ENCODE data around the gene YBX1. TPM values are rescaled to one million over a fixed set of nuclear protein-coding genes. Genes with fewer than 3 reads are reported as not detected.

The YBX1 gene
- total and polyA plus RNA-seq, 2 of the 13 experiments (the other 11 are each of a cell fraction or from before 2014, with no cell fraction given), result 339 to 628 TPM

GRCh38 chr1:42747125-42747524 lies 64.9 kb downstream of the YBX1 start (continued):
- 0 out of 2 replicates have a peak, but pooled peaks have one; percentile 23 for TF ChIP-seq ZSCAN31 (CRISPR knock-in tag; IDR thresholded peaks at IDR 0.05; ENCODE audit: low read depth)
- TF ChIP-seq ZBTB33 (CRISPR knock-in tag; IDR thresholded peaks at IDR 0.05), result peak; percentile 70
- no peak for TF ChIP-seq ZNF230 (CRISPR knock-in tag; IDR thresholded peaks at IDR 0.05)
- no peak for TF ChIP-seq TSC22D2 (CRISPR knock-in tag; IDR thresholded peaks at IDR 0.05; ENCODE audit: borderline replicate concordance)
- TF ChIP-seq ZNF530 (CRISPR knock-in tag; IDR thresholded peaks at IDR 0.05; ENCODE audit: low read depth), result no peak
- TF ChIP-seq ZNF709 (CRISPR knock-in tag; IDR thresholded peaks at IDR 0.05), result no peak
- no peak for TF ChIP-seq ZNF260 (CRISPR knock-in tag; IDR thresholded peaks at IDR 0.05; ENCODE audit: borderline replicate concordance, low read depth)
- TF ChIP-seq, protein P1, sequence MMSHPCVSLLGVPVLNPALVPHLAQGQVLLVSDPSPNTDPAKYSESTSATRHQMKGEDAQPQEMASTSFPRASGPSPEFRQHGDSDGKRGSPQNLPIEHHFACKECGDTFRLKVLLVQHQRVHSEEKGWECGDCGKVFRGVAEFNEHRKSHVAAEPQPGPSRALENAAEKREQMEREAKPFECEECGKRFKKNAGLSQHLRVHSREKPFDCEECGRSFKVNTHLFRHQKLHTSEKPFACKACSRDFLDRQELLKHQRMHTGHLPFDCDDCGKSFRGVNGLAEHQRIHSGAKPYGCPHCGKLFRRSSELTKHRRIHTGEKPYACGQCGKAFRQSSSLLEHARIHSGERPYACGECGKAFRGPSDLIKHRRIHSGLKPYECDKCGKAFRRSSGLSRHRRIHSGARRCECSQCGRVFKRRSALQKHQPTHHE (CRISPR knock-in tag; IDR thresholded peaks at IDR 0.05; ENCODE audit: borderline replicate concordance), result no peak
- no peak for TF ChIP-seq PCBP2 (optimal IDR thresholded peaks at IDR 0.05; ENCODE audit: low read depth, low read length, poor library complexity, severe bottlenecking)
- no peak for TF ChIP-seq SKIL (CRISPR knock-in tag; IDR thresholded peaks at IDR 0.05; ENCODE audit: borderline replicate concordance)
- no peak for TF ChIP-seq ZNF414 (CRISPR knock-in tag; IDR thresholded peaks at IDR 0.05)
- TF ChIP-seq, protein P2, sequence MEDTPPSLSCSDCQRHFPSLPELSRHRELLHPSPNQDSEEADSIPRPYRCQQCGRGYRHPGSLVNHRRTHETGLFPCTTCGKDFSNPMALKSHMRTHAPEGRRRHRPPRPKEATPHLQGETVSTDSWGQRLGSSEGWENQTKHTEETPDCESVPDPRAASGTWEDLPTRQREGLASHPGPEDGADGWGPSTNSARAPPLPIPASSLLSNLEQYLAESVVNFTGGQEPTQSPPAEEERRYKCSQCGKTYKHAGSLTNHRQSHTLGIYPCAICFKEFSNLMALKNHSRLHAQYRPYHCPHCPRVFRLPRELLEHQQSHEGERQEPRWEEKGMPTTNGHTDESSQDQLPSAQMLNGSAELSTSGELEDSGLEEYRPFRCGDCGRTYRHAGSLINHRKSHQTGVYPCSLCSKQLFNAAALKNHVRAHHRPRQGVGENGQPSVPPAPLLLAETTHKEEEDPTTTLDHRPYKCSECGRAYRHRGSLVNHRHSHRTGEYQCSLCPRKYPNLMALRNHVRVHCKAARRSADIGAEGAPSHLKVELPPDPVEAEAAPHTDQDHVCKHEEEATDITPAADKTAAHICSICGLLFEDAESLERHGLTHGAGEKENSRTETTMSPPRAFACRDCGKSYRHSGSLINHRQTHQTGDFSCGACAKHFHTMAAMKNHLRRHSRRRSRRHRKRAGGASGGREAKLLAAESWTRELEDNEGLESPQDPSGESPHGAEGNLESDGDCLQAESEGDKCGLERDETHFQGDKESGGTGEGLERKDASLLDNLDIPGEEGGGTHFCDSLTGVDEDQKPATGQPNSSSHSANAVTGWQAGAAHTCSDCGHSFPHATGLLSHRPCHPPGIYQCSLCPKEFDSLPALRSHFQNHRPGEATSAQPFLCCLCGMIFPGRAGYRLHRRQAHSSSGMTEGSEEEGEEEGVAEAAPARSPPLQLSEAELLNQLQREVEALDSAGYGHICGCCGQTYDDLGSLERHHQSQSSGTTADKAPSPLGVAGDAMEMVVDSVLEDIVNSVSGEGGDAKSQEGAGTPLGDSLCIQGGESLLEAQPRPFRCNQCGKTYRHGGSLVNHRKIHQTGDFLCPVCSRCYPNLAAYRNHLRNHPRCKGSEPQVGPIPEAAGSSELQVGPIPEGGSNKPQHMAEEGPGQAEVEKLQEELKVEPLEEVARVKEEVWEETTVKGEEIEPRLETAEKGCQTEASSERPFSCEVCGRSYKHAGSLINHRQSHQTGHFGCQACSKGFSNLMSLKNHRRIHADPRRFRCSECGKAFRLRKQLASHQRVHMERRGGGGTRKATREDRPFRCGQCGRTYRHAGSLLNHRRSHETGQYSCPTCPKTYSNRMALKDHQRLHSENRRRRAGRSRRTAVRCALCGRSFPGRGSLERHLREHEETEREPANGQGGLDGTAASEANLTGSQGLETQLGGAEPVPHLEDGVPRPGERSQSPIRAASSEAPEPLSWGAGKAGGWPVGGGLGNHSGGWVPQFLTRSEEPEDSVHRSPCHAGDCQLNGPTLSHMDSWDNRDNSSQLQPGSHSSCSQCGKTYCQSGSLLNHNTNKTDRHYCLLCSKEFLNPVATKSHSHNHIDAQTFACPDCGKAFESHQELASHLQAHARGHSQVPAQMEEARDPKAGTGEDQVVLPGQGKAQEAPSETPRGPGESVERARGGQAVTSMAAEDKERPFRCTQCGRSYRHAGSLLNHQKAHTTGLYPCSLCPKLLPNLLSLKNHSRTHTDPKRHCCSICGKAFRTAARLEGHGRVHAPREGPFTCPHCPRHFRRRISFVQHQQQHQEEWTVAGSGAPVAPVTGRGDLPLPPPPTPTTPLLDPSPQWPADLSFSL (CRISPR knock-in tag; IDR thresholded peaks at IDR 0.05), result no peak
- TF ChIP-seq, protein P3, sequence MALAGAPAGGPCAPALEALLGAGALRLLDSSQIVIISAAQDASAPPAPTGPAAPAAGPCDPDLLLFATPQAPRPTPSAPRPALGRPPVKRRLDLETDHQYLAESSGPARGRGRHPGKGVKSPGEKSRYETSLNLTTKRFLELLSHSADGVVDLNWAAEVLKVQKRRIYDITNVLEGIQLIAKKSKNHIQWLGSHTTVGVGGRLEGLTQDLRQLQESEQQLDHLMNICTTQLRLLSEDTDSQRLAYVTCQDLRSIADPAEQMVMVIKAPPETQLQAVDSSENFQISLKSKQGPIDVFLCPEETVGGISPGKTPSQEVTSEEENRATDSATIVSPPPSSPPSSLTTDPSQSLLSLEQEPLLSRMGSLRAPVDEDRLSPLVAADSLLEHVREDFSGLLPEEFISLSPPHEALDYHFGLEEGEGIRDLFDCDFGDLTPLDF (CRISPR knock-in tag; IDR thresholded peaks at IDR 0.05), result no peak
- TF ChIP-seq RARA (CRISPR knock-in tag; IDR thresholded peaks at IDR 0.05), result no peak
- TF ChIP-seq ZNF720 (CRISPR knock-in tag; IDR thresholded peaks at IDR 0.05), result no peak
- TF ChIP-seq ZNF563 (CRISPR knock-in tag; IDR thresholded peaks at IDR 0.05), result no peak

Measured in HepG2 (cell line).